ENCODE data around the gene INPP5A. TPM values are rescaled to one million over a fixed set of nuclear protein-coding genes. Genes with fewer than 3 reads are reported as not detected.

INPP5A gene
- total RNA-seq, 4 donors from 2014 or later: 16.9 to 58.2 (median 29.5) TPM

GRCh38 chr10:132657748-132658147 is 120.2 kb downstream of the INPP5A start:
- peaks cover 0 to 49% (median 7%) of the 10 kb centered on the region in 3 donors for H3K36me3 ChIP-seq
- H3K27me3 ChIP-seq: no peaks in the 10 kb centered on the region
- H3K27ac ChIP-seq: no peak overlapping the region
- H3K4me3 ChIP-seq: no peak overlapping the region
- 78 to 86% methylated on average over 13 of the region's 16 CpGs for WGBS, 2 donors
- peaks cover 0 to 9% (median 0%) of the 10 kb centered on the region in 3 donors for H3K4me1 ChIP-seq
- no peak for DNase-seq
- intact Hi-C loops (cut with DNase I): no loop called here
- no peaks in the 10 kb centered on the region for H3K9me3 ChIP-seq
- TF ChIP-seq CTCF (IDR thresholded peaks at IDR 0.05): no peak
- no peak for TF ChIP-seq POLR2A (IDR thresholded peaks at IDR 0.05)

GRCh38 chr10:132658546-132659205 is 121.1 kb downstream of the INPP5A start:
- 96% methylated on average over 8 of the region's 30 CpGs; no CpG with 5 or more reads in 1 of the 2 donors for WGBS, 2 donors
- no peaks in the 10 kb centered on the region for H3K9me3 ChIP-seq
- H3K27me3 ChIP-seq: no peaks in the 10 kb centered on the region
- no peak for DNase-seq
- H3K27ac ChIP-seq: no peak overlapping the region
- peaks cover 0 to 13% (median 0%) of the 10 kb centered on the region in 3 donors for H3K4me1 ChIP-seq
- TF ChIP-seq CTCF (IDR thresholded peaks at IDR 0.05) (no peak), POLR2A (IDR thresholded peaks at IDR 0.05) (no peak)
- H3K4me3 ChIP-seq: no peak overlapping the region
- intact Hi-C loops (cut with DNase I): no loop called here
- H3K36me3 ChIP-seq: peaks cover 0 to 50% (median 0%) of the 10 kb centered on the region in 3 donors

- 95% methylated on average over 23 to 25 of the region's 35 CpGs for WGBS, 2 donors
- peaks cover 0 to 19% (median 0%) of the 10 kb centered on the region in 3 donors for H3K4me1 ChIP-seq
- no peak for DNase-seq
- intact Hi-C loops (cut with DNase I): no loop called here
- H3K27ac ChIP-seq: no peak overlapping the region
- peaks cover 0 to 44% (median 0%) of the 10 kb centered on the region in 3 donors for H3K36me3 ChIP-seq
- TF ChIP-seq POLR2A (IDR thresholded peaks at IDR 0.05): no peak
- no peak for TF ChIP-seq CTCF (IDR thresholded peaks at IDR 0.05)
- H3K27me3 ChIP-seq: no peaks in the 10 kb centered on the region
- H3K9me3 ChIP-seq: no peaks in the 10 kb centered on the region
- no peak overlapping the region for H3K4me3 ChIP-seq
These were observed 121.9 kb downstream of the INPP5A start for GRCh38 chr10:132659206-132660091.

GRCh38 chr10:132660385-132660784 is 122.8 kb downstream of the INPP5A start:
- TF ChIP-seq POLR2A (IDR thresholded peaks at IDR 0.05): no peak
- intact Hi-C loops (cut with DNase I): no loop called here
- Histone ChIP-seq H3K27ac (no peak overlapping the region), H3K4me3 (no peak overlapping the region), H3K36me3 (peaks cover 0 to 44% (median 0%) of the 10 kb centered on the region in 3 donors), H3K4me1 (peaks cover 0 to 15% (median 0%) of the 10 kb centered on the region in 3 donors), H3K27me3 (no peaks in the 10 kb centered on the region), H3K9me3 (no peaks in the 10 kb centered on the region)
- 81 to 88% methylated on average over 2 to 3 of the region's 3 CpGs for WGBS, 2 donors
- no peak for DNase-seq

DNA sequence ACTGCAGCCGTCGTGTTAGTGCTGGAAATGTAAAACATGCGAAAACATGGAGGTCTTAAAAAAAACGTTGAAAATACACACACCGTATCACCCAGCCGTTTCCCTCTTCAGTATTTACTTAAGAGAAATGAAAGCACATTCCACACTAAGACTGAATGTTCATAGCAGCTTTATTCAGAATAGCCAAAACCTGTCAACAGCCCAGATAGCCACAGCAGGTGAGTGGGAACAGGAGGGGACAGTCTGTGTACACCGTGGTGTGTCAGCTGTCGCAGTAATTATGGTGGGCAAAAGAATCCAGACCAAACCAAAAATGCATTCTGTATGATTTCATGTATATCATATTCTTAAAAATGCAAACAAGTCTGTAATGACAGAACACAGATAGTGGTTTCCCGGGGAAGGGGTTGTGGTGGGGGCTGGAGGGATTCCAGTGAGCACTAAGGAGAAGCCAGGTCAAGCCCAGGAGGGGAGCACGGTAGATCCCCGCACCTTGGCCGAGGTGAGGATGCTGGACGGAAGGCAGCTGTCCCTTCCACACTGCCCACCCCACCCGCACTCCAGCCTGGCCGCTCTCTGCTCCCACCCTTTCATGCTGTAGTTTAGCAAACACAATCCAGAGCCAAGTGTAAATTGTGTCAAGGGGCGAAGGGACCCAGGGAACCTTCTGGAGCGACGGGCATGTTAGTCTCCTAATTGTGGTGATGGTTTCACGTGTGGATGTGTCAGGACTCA is 124.8 kb downstream of the INPP5A start:
- 87 to 92% methylated on average over 17 to 18 of the region's 19 CpGs for WGBS, 2 donors
- Histone ChIP-seq H3K27me3 (no peaks in the 10 kb centered on the region), H3K36me3 (peaks cover 0 to 44% (median 0%) of the 10 kb centered on the region in 3 donors), H3K9me3 (no peaks in the 10 kb centered on the region), H3K27ac (no peak overlapping the region), H3K4me1 (peaks cover 0 to 28% (median 10%) of the 10 kb centered on the region in 3 donors), H3K4me3 (no peak overlapping the region)
- TF ChIP-seq CTCF (IDR thresholded peaks at IDR 0.05) (no peak), POLR2A (IDR thresholded peaks at IDR 0.05) (no peak)
- intact Hi-C loops (cut with DNase I): no loop called here
- no peak for DNase-seq
